GM19239 (cell line): ENCODE measurements around the gene ZFP69.

Source experiments
- DNase-seq: peaks from one replicate; pipeline ENCODE4 v3.0.0; 2011; ENCODE audit warnings: low spot score; ENCODE audit not compliant: insufficient read length
- FAIRE-seq: peaks from 2 replicates; lab custom pipeline; 2011; peaks lifted over from hg19 to GRCh38; lab: Jason Lieb, UNC

The ZFP69 gene

GRCh38 chr1:40476924-40477677, at the start of gene ZFP69:
TSS of gene ZFP69 (plus strand) at chr1:40477290. CDS start at chr1:40479362, 2,072 bp downstream.
- DNase-seq: peak; percentile 85
- FAIRE-seq: no peak

GRCh38 chr1:40431385-40431784, 45.7 kb upstream of the ZFP69 start:
- DNase-seq: no peak
- no peak for FAIRE-seq

GRCh38 chr1:40432644-40433390, 44.3 kb upstream of the ZFP69 start:
- DNase-seq (no peak), FAIRE-seq (no peak)

GRCh38 chr1:40435471-40435870, 41.6 kb upstream of the ZFP69 start:
- FAIRE-seq (no peak), DNase-seq (no peak)

GRCh38 chr1:40435876-40436275, 41.2 kb upstream of the ZFP69 start:
- FAIRE-seq (no peak), DNase-seq (no peak)

GRCh38 chr1:40438391-40439015, 38.6 kb upstream of the ZFP69 start:
- FAIRE-seq: no peak

GRCh38 chr1:40439247-40439646, 37.8 kb upstream of the ZFP69 start:
- DNase-seq: no peak
- FAIRE-seq: no peak

More at GRCh38 chr1:40438391-40439015, 38.6 kb upstream of the ZFP69 start:
- no peak for DNase-seq

GRCh38 chr1:40449684-40450494, 27.2 kb upstream of the ZFP69 start, which contains the start of gene ZFP69B:
TSS of gene ZFP69B (plus strand) at chr1:40450476. CDS start at chr1:40450962, 486 bp downstream.
- FAIRE-seq: peak; percentile 72

GRCh38 chr1:40450495-40451237, 26.4 kb upstream of the ZFP69 start:
- FAIRE-seq (peak; percentile 83), DNase-seq (no peak)

More at GRCh38 chr1:40449684-40450494, 27.2 kb upstream of the ZFP69 start, which contains the start of gene ZFP69B:
- DNase-seq: peak; percentile 85

- no peak for FAIRE-seq
- no peak for DNase-seq
Measured at GRCh38 chr1:40451238-40451585, 25.9 kb upstream of the ZFP69 start.

GRCh38 chr1:40454873-40455272, 22.2 kb upstream of the ZFP69 start:
- DNase-seq: no peak
- FAIRE-seq: no peak

- no peak for FAIRE-seq
Measured at GRCh38 chr1:40462956-40463590, 14.0 kb upstream of the ZFP69 start.

GRCh38 chr1:40469327-40469726, 7.8 kb upstream of the ZFP69 start:
- FAIRE-seq (no peak), DNase-seq (no peak)

More at GRCh38 chr1:40462956-40463590, 14.0 kb upstream of the ZFP69 start:
- DNase-seq: no peak

GRCh38 chr1:40475268-40475667, 1.8 kb upstream of the ZFP69 start:
- DNase-seq (no peak), FAIRE-seq (no peak)

- FAIRE-seq: peak; percentile 85
Measured at GRCh38 chr1:40477678-40478053, 576 bp downstream of the ZFP69 start.

GRCh38 chr1:40478276-40478675, 1.2 kb downstream of the ZFP69 start:
- FAIRE-seq: no peak
- no peak for DNase-seq

More at GRCh38 chr1:40477678-40478053, 576 bp downstream of the ZFP69 start:
- DNase-seq: no peak

GRCh38 chr1:40479156-40479555, 2.1 kb downstream of the ZFP69 start:
- FAIRE-seq (no peak), DNase-seq (no peak)

- FAIRE-seq (peak; percentile 64), DNase-seq (no peak)
Measured at GRCh38 chr1:40495315-40495903, 18.3 kb downstream of the ZFP69 start.
